Kidney epithelial cell (primary cell): ENCODE measurements around the gene RASIP1. TPM values are rescaled to one million over a fixed set of nuclear protein-coding genes. Genes with fewer than 3 reads are reported as not detected.
A peak's percentile ranks its signal among the peaks of the same experiment; 100 is the strongest.
"Not testable (repeated sequence)": the region's sequence is repeated elsewhere in the genome, so short reads cannot be mapped to it uniquely, and the experiment has no call there.

Experiments
- DNase-seq: peaks from one replicate; pipeline ENCODE4 v3.0.0-alpha.2; 2010; ENCODE audit warnings: low read depth
- H3K27me3 ChIP-seq: 2 replicates; pipeline ENCODE4 v1.6.0; 2011; ENCODE audit warnings: low read length; ENCODE audit not compliant: control insufficient read depth, insufficient read depth
- H3K36me3 ChIP-seq: 2 replicates; pipeline ENCODE4 v1.5.1; 2011; ENCODE audit warnings: low read length; ENCODE audit not compliant: control insufficient read depth, insufficient read depth
- H3K4me3 ChIP-seq: 2 replicates; pipeline ENCODE4 v1.5.1; 2011; ENCODE audit warnings: low read depth, mild to moderate bottlenecking, control low read depth, low read length
- CTCF ChIP-seq: IDR thresholded peaks from 2 replicates; pipeline ENCODE4 v1.5.1; 2011; ENCODE audit warnings: mild to moderate bottlenecking, moderate library complexity, low read length, control low read depth, inconsistent platforms; ENCODE audit not compliant: insufficient read depth, poor library complexity, severe bottlenecking
- total RNA-seq: library from RNA; depleted of rRNA; stranded (reverse); fragments of >200 nt; gene quantifications from 2 replicates; pipeline ENCODE4 v1.2.3, GENCODE V29; 2015

RASIP1 gene
- total RNA-seq: 3.8 and 4.8 TPM in 2 replicates

- Histone ChIP-seq H3K27me3 (peaks cover 14% of the 10 kb centered on the region), H3K36me3 (no peaks in the 10 kb centered on the region), H3K4me3 (peak within 1 kb of the TSS; percentile 31)
- TF ChIP-seq CTCF: no peak
- DNase-seq: no peak
Observed at GRCh38 chr19:48740164-48740972, at the start of gene RASIP1. Gene RASIP1 (minus strand): TSS chr19:48740610. CDS start chr19:48740282, 328 bp downstream.

- H3K4me3 ChIP-seq, H3K36me3 ChIP-seq, H3K27me3 ChIP-seq, DNase-seq: not testable (repeated sequence)
Observed at GRCh38 chr19:48787331-48787730, 46.9 kb upstream of the RASIP1 start.

- H3K4me3 ChIP-seq, H3K36me3 ChIP-seq, H3K27me3 ChIP-seq, DNase-seq: not testable (repeated sequence)
Observed at GRCh38 chr19:48786422-48786821, 46.0 kb upstream of the RASIP1 start.

- no peak for TF ChIP-seq CTCF
- no peaks in the 10 kb centered on the region for H3K36me3 ChIP-seq
- DNase-seq: no peak
Observed at GRCh38 chr19:48784527-48784926, 44.1 kb upstream of the RASIP1 start.

GRCh38 chr19:48780631-48781391, 40.4 kb upstream of the RASIP1 start:
- H3K27me3 ChIP-seq: no peaks in the 10 kb centered on the region
- peak; percentile 49 for DNase-seq
- TF ChIP-seq CTCF: no peak
- H3K36me3 ChIP-seq: no peaks in the 10 kb centered on the region
- no peak overlapping the region for H3K4me3 ChIP-seq

More at GRCh38 chr19:48784527-48784926, 44.1 kb upstream of the RASIP1 start:
- Histone ChIP-seq H3K27me3 (no peaks in the 10 kb centered on the region), H3K4me3 (no peak overlapping the region)

GRCh38 chr19:48779636-48780035, 39.2 kb upstream of the RASIP1 start:
- no peak for DNase-seq
- Histone ChIP-seq H3K27me3 (no peaks in the 10 kb centered on the region), H3K4me3 (no peak overlapping the region), H3K36me3 (no peaks in the 10 kb centered on the region)
- no peak for TF ChIP-seq CTCF
